ENCODE data around the gene C1QB. TPM values are rescaled to one million over a fixed set of nuclear protein-coding genes. Genes with fewer than 3 reads are reported as not detected.

The C1QB gene
- total RNA-seq, 1 experiment from 2014 or later, result not detected

GRCh38 chr1:22637907-22638445 lies 15.1 kb upstream of the C1QB start:
- no peak for DNase-seq
- no peak overlapping the region for H3K4me3 Mint-ChIP-seq (ENCODE audit: low read depth, unreplicated experiment)
- peaks cover 38% of the 10 kb centered on the region for H3K27me3 Mint-ChIP-seq (ENCODE audit: unreplicated experiment)
- CTCF ChIA-PET, result no interaction called here
- no TSS peak for BruUV-seq (replicated peaks)
- no peak overlapping the region for H3K27ac Mint-ChIP-seq (ENCODE audit: unreplicated experiment)
- H3K9me3 Mint-ChIP-seq (ENCODE audit: low read depth, unreplicated experiment), result no peaks in the 10 kb centered on the region
- intact Hi-C loops (cut with micrococcal nuclease; ENCODE audit: unreplicated experiment), result no loop called here
- H3K4me1 Mint-ChIP-seq (ENCODE audit: low read depth, unreplicated experiment), result no peaks in the 10 kb centered on the region
- no peak for TF ChIP-seq CTCF (IDR thresholded peaks at IDR 0.05; ENCODE audit: unreplicated experiment)
- no peaks in the 10 kb centered on the region for H3K36me3 Mint-ChIP-seq (ENCODE audit: insufficient read depth, unreplicated experiment)

- intact Hi-C loops (cut with micrococcal nuclease; ENCODE audit: unreplicated experiment), result no loop called here
- Mint-ChIP-seq H3K9me3 (ENCODE audit: low read depth, unreplicated experiment) (no peaks in the 10 kb centered on the region), H3K27me3 (ENCODE audit: unreplicated experiment) (peaks cover 32% of the 10 kb centered on the region), H3K4me3 (ENCODE audit: low read depth, unreplicated experiment) (no peak overlapping the region), H3K4me1 (ENCODE audit: low read depth, unreplicated experiment) (no peaks in the 10 kb centered on the region), H3K36me3 (ENCODE audit: insufficient read depth, unreplicated experiment) (no peaks in the 10 kb centered on the region), H3K27ac (ENCODE audit: unreplicated experiment) (no peak overlapping the region)
- CTCF ChIA-PET, result no interaction called here
- DNase-seq, result no peak
- no peak for TF ChIP-seq CTCF (IDR thresholded peaks at IDR 0.05; ENCODE audit: unreplicated experiment)
- BruUV-seq (replicated peaks), result no TSS peak
These were observed 14.4 kb upstream of the C1QB start for GRCh38 chr1:22638476-22639234.

- peaks cover 26% of the 10 kb centered on the region for H3K27me3 Mint-ChIP-seq (ENCODE audit: unreplicated experiment)
- H3K27ac Mint-ChIP-seq (ENCODE audit: unreplicated experiment), result no peak overlapping the region
- no TSS peak for BruUV-seq (replicated peaks)
- no peak overlapping the region for H3K4me3 Mint-ChIP-seq (ENCODE audit: low read depth, unreplicated experiment)
- no peaks in the 10 kb centered on the region for H3K4me1 Mint-ChIP-seq (ENCODE audit: low read depth, unreplicated experiment)
- H3K36me3 Mint-ChIP-seq (ENCODE audit: insufficient read depth, unreplicated experiment), result no peaks in the 10 kb centered on the region
- DNase-seq, result no peak
- no peak for TF ChIP-seq CTCF (IDR thresholded peaks at IDR 0.05; ENCODE audit: unreplicated experiment)
- intact Hi-C loops (cut with micrococcal nuclease; ENCODE audit: unreplicated experiment), result no loop called here
- no peaks in the 10 kb centered on the region for H3K9me3 Mint-ChIP-seq (ENCODE audit: low read depth, unreplicated experiment)
- CTCF ChIA-PET, result interaction anchor here (0.5 kb wide), 1 partner anchor 198 kb away, joined by 8 read pairs; no protein-coding TSS in a partner anchor
These were observed 13.8 kb upstream of the C1QB start for GRCh38 chr1:22639286-22639685.

- TF ChIP-seq CTCF (IDR thresholded peaks at IDR 0.05; ENCODE audit: unreplicated experiment), result no peak
- Mint-ChIP-seq H3K4me1 (ENCODE audit: low read depth, unreplicated experiment) (no peaks in the 10 kb centered on the region), H3K27me3 (ENCODE audit: unreplicated experiment) (peaks cover 37% of the 10 kb centered on the region), H3K36me3 (ENCODE audit: insufficient read depth, unreplicated experiment) (no peaks in the 10 kb centered on the region), H3K27ac (ENCODE audit: unreplicated experiment) (no peak overlapping the region), H3K4me3 (ENCODE audit: low read depth, unreplicated experiment) (no peak overlapping the region), H3K9me3 (ENCODE audit: low read depth, unreplicated experiment) (no peaks in the 10 kb centered on the region)
- intact Hi-C loops (cut with micrococcal nuclease; ENCODE audit: unreplicated experiment), result no loop called here
- no peak for DNase-seq
- CTCF ChIA-PET, result interaction anchor here (0.6 to 1.9 kb wide), 3 partner anchors 67 to 221 kb away, joined by 3 to 11 read pairs (median 6); no protein-coding TSS in a partner anchor
- no TSS peak for BruUV-seq (replicated peaks)
These were observed 11.8 kb upstream of the C1QB start for GRCh38 chr1:22641247-22641646.

Measured in Calu3 (cell line).